GDM1 (cell line): ENCODE results near the gene REM1.
A peak's percentile ranks its signal among the peaks of the same experiment; 100 is the strongest.

Source experiments
- DNase-seq: peaks from one replicate; lab custom pipeline; 2025; lab: John Stamatoyannopoulos, UW

The REM1 gene

DNA sequence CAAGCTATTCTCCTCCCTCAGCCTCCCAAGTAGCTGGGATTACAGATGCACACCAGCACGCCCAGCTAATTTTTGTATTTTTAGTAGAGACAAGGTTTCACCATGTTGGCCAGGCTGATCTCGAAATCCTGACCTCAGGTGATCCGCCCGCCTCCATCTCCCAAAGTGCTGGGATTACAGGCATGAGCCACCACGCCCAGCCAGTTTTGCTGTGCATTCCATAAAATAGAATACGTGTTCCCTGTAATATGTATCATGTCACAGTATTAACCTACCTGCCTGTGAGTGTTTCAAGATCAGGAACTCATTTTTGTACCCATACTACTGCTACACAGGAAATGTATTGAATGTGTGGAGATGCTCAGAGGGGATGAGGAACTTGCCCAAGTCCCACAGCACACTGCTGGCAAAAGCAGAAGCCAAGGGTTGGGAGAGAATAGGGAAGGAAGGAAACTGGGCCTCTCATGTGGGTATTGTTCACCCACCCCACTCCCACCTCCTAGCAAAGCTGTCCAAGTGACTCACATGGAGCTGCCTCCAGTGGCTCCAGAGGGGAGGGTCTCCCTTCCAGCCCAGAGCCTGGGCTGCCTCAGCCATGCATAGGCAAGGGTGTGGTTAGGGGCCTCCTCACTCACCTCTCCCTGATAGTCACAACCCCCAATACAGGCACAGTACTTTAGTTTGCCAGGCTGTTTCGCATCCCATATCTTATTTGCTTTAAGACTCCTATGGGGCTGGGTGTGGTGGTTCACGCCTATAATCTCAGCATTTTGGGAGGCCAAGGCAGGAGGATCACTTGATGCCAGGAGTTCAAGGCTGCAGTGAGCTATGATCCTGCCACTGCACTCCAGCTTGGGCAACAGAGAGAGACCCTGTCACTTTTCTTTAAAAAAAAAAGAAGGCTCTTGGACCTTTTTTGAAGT lies 48.5 kb downstream of the REM1 start:
- peak; percentile 95 for DNase-seq

DNA sequence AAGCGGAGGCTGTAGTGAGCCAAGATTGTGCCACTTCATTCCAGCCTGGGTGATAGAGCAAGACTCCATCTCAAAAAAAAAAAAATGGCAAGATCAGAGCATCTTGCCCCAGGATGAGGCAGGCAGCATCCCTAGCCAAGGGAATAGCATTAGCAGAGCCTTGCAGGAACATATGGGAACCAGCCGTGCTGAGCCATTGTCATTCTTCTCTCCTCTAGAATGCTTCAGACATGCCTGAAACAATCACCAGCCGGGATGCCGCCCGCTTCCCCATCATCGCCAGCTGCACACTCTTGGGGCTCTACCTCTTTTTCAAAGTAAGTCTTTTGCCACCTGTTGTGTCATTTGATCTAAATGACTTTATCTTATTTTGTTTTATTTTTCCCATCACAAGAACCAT lies 52.2 kb downstream of the REM1 start:
- no peak for DNase-seq
